Measurements from ENCODE around the gene COMMD1. TPM values are rescaled to one million over a fixed set of nuclear protein-coding genes. Genes with fewer than 3 reads are reported as not detected.

The COMMD1 gene
- total RNA-seq, 4 donors from 2014 or later, result 46.2 to 51.7 (median 46.7) TPM

- no peak for TF ChIP-seq CTCF (IDR thresholded peaks at IDR 0.05; ENCODE audit: low read depth)
Observed at GRCh38 chr2:62141142-62141740, 235.8 kb downstream of the COMMD1 start.

DNA sequence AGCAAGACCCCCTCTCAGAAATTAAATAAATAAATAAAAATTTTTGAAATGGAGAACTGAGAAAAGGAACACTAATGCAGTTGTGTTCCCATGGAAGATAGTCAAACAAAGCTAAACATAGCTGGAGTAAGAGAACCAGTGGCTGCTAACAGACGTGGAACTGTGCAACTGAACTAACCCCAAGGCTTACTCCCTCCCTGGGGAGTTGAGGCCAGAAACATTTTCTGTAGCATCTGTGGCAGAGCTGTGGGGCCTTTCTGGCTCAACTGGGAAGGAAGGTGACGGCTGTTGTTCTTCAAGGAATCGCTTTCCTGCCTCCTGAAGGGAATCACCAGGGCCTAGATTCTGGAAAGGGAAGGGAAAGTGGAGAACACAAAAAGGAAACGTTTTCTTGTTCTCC lies 236.6 kb downstream of the COMMD1 start:
- no peak for TF ChIP-seq CTCF (IDR thresholded peaks at IDR 0.05; ENCODE audit: low read depth)

DNA sequence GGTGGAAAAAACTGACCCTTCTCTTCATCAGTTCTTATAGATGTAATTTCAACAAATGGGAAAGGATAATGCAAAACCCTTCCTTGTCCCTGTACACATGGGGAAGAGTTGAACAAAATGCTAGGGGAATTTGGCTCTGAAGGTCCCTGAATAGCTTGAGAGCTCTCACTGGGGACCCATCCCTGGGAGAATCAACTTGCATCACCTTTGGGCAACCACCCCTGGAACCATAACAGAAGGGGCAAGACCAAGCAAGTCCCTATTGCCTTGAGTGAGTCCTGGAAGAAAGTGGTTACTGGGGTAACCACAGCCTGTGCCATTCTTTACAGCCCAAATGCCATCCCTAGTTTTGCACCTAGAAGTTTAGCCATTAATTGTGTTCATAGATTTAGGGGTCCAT lies 238.2 kb downstream of the COMMD1 start:
- no peak for TF ChIP-seq CTCF (IDR thresholded peaks at IDR 0.05; ENCODE audit: low read depth)

DNA sequence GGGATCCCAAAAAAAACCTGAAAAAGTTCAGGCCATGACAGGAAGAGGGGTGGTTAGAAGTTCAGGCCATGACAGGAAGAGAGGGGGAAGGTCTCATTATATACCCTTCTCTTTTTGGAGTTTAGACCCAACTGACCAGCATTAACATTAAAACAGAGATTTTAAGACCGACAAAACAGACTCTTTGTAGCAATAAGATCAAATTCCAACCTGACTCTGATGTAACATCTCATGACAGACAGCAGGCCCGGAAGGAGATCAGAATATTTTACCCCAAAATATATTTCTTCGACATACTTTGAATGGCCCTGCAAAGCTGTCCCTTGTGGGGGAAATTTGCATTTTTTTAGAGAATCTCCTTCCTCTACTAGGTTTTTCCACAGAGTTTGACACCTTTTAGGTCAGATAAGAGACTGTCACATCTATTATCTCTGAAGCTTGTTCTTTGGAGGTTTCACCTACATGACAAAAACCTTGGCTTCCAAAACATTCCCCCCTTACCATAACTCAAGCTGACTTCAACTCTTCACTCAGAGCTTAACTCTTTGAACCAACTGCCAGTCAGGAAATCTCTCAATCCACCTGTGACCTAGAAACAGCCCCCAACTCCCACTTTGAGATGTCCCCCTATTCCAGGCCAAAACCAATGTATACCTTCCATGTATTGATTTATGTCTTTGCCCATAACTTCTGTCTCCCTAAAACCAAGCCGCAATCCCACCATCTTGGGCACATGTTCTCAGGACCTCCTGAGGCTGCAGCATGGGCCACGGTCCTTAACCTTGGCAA lies 239.4 kb downstream of the COMMD1 start:
- no peak for TF ChIP-seq CTCF (IDR thresholded peaks at IDR 0.05; ENCODE audit: low read depth)

DNA sequence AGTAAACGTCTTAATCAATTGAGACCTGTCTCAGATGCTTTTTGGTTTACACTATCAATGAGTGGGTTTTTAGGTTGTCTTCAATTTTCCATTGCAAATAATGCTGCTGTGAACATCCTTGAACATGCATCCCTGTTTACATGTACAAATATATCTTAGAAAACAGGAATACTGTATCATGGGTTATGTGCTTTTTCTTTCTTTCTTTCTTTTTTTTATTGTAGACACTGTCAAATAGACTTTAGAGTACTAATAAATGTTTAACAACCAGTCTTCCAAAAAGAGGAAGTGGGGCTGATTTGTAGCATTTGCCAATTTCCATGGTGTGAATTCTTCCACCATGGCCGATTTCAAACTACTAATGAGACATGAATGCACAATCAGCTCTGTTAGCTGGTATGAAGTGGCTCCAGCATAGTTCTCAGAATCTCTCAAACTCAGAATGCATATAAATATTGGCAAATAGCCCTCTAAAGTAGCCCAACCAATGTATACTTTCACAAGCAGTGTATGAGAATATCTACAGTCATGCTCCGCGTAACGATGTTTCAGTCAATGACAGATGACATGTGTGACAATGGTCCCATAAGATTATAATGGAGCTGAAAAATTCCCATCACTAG lies 240.1 kb downstream of the COMMD1 start:
- TF ChIP-seq CTCF (IDR thresholded peaks at IDR 0.05; ENCODE audit: low read depth), result no peak

GRCh38 chr2:62147610-62148301 lies 242.3 kb downstream of the COMMD1 start:
- TF ChIP-seq CTCF (IDR thresholded peaks at IDR 0.05; ENCODE audit: low read depth), result no peak

- TF ChIP-seq CTCF (IDR thresholded peaks at IDR 0.05; ENCODE audit: low read depth), result no peak
Observed at GRCh38 chr2:62149708-62150107, 244.2 kb downstream of the COMMD1 start.
